HG03558 (cell line): ENCODE data around the gene MYO5A.

Experiments
- ATAC-seq: cut with Tn5 transposase; IDR thresholded peaks from one replicate; pipeline ENCODE4 v1.9.1; 2021; ENCODE audit warnings: moderate number of reproducible peaks; ENCODE audit not compliant: unreplicated experiment; ENCODE audit errors: extremely low read depth

The MYO5A gene

DNA sequence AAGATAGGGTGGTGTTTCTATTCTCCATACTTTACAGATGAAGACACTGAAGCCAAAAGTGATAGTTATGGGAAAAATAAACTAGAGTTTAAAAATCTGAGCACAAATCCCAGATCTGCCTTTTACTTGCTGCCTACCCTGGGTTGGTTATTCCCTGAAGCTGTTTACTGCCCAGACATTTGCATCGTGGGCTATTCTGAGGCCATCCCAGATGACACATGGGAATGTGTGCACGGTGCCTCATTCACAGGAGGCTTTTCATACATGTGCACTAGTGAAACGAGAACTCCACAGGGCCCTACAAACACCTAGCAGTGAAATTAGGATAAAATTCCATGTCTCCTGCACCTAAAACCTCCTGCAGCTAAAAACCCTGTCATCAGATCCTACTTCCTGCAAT lies 250.5 kb downstream of the MYO5A start:
- ATAC-seq = no peak

DNA sequence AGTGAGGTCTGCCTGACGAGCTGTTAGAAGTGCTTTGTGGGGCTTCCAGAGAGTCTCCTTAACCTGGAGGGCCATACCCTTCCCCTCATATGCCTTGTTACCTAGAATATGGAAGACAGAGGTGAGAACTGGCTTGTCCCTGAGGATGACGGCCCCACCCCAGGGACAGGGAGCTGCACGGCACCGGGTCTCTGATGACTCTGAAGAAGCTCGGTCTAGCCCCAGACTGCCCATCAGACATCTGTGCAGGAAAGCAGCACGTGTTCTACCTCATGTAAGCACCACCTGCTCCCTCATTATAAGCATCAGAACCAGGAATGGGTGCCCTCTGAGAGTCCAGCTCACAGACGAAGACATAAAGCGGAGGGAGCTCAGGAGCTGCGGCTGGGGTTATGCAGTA lies 251.1 kb downstream of the MYO5A start:
- no peak for ATAC-seq

DNA sequence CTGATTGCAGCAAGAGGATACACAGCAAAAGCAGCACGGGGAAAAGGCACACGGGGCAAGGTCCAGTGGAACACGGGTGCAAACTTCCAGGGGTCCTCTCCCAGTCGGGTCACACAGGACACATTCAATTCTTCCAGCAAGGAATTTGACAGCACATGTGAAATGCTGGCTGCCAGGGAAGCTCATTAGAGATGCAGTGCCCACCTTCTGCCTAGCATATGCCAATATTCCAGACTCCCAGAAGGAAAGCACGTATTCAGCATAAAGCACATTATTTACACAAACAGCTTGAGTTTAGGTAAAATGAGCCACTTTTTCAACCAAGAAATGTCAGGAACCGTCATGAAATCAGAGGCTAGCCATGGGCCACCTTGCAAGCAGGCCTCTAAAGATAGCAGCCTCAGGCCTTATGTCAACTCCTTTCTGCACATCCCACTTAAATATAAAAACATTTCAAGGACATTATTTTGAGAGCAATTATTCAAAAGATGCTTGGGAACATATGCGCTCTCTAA lies 252.4 kb downstream of the MYO5A start:
- ATAC-seq = no peak

DNA sequence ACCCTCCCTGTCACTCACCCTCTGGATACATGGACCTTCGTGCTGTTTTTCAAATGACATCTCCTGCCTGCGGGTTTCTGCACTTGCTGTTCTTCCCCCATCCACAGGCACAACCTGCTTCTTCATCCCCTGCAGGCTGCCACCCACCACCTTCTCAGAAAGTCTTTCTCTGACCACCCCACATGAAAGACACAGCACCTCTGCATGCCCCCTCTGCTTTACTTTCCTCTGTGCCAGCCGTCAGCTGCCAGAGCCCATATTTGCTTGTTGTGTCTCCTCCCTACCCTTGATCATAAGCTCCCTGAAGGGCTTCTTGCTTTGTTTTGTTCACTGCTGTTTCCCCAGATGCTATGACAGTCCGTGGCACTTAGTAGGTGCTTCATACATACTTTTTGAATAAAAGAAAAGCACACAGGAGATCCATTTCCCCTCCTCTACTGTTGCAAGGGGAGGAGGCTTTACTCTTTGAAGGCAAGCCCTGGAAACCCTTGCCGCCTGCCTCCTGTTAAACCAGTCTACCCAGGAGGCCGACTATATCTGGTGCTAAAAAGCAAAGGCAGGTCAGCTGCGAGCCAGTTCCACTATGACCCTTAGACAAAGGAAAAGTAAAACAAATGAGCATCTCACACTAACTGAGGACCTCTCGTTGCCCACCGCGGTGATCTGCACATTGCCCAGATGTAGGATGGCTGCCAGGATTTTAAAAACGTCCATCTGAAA lies 265.0 kb downstream of the MYO5A start:
- no peak for ATAC-seq

DNA sequence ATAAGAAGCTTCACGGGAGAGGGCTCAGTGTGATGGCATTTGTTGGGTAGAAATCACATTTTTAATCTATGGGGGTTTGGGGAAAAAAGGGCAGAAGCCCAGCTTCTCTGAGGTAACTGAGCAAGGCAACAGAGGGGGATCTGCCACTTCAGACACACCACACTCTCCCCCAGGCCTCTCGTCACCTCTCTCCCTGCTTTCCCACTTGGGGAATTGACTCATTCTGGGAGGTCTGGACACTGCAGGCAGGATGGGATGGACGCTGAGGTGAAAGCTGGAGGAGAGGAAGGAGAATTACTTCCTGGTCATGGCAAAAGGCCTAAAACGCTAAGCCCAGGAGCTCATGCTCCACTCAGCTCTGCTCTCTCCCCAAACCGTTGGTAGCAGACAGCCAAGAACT lies 266.3 kb downstream of the MYO5A start:
- no peak for ATAC-seq

DNA sequence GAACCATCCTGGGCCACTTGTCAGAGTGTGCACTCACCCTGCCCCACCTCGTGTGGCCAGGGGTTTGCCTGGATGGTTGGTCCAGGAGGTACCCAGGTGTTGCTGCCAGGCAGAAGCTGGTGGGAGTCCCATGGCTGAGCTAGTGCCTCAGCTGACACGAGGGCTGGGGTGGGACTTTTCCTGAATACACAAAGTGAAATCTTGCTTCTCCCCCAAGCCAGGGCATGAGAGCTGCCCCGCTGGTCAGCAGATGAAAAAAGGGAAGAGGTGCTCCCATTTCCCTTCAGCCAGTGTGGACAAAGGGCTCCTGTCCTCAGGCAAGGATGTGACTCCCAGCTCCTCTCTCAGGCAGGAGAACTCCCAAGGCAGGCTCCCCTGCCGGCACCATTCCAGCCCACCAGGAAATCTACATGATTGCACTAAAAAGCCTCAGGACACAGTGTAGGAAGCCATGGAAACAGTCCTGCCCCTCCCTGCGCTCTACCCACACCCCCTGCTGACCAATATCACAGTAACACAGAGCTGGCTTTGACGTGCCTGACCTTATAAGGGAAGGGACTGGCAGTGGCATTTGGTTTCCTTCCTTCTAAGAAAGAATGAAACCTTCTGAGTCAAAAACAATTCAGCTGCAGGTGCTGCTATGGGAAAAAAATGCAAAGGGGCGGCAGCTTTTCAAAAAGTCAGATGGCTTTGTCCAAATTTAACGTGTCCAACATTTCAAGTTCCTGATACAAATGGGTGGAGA lies 267.0 kb downstream of the MYO5A start:
- ATAC-seq = peak; percentile 99

DNA sequence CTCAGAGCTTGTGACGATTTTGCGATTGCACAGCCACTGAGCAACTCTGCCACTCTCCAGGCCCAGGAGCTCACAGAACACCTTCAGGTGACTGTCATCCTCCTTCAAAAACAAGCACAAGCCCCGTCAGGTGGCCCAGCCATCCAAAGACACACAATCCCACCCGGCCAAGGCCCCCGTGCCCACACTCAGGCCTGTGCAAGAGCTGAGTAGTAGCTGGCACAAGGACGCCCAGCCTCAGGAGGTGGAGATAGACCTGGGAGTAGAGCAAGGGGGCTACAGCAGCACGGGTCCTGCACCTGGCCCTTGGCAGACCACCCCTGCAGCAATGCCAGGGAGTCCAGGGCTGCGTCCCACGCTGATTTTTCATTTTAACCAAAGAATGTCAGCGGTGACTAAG lies 267.7 kb downstream of the MYO5A start:
- no peak for ATAC-seq

DNA sequence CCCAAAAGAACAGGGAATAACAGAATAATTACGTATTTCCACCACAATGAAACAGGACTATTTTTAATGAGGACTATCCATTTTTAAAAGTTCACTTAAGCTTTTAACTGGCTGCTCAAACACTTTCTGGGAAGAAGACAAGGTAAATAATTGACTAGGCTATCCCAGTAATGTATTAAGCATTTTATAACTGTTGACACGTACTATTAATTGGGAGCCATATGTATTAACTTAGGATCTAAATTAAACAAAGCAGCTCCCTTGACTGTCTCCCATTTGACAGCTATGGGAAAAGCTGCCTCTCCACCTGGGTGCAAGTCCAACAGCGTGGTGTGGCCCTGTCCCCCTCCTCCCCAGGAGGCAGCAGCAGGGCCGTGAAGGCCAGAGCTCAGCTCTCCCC lies 269.2 kb downstream of the MYO5A start:
- ATAC-seq = no peak

DNA sequence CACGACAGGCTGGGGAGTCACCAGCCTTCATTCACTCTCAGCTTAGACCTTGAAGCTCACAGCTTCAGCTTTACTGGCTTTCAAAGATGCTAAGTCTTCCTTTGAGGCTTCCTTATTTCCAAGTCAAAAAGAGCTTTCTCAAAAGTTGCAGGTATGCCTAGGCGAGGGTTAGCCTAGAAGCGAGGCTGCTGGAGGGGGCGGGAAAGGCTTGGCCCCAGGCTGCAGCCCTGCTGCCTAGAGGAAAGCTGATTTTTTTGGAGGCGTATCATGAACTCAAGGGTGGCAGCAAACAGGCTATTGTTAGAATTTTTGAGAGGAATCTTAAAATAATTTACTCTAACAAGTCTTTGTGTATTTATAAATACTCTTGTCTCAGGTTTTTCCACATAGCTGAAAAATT lies 270.2 kb downstream of the MYO5A start:
- ATAC-seq = no peak

DNA sequence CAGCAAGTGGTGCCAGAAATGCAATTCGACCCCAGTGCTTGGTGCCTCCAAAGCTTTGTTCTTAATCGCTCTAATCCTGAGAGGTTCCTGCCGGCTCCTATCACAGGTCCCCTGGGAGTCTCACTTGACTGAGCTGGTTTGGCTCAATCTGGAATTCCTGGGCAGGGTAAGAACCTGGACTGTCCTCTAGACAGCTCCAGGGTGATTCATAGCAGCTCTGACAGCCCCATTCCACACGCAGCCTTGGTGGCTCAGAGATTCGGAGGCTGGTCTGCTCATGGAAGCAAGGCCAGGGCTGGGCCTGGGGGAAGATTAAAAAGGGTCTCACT lies 271.0 kb downstream of the MYO5A start:
- ATAC-seq = no peak
